MM.1S (cell line): ENCODE data around the gene ASF1A.

Experiments
- CTCF ChIP-seq: fragments of 300-600 bp; sonication (generic); IDR thresholded peaks from 2 replicates; pipeline ENCODE4 v1.5.1; 2016; ENCODE audit warnings: antibody characterized with exemption, low read length, mixed read lengths
- EZH2 ChIP-seq: fragments of 300-600 bp; sonication (generic); optimal IDR thresholded peaks from 2 replicates; pipeline ENCODE3; 2017; ENCODE audit warnings: low read depth, mild to moderate bottlenecking, antibody characterized with exemption, low read length, mixed read lengths
- EZH2phosphoT487 ChIP-seq: fragments of 300-600 bp; sonication (generic); IDR thresholded peaks from 2 replicates; pipeline ENCODE4 v1.6.1; 2018; ENCODE audit warnings: antibody characterized with exemption, low read length

GRCh38 chr6:118945217-118945616, 51.3 kb downstream of the ASF1A start:
- TF ChIP-seq CTCF (no peak), EZH2 (no peak), EZH2phosphoT487 (no peak)
